ENCODE results near the gene ABCA9. TPM values are rescaled to one million over a fixed set of nuclear protein-coding genes. Genes with fewer than 3 reads are reported as not detected.

Gene ABCA9
- total and polyA plus RNA-seq, 2 of the 13 experiments (the other 11 are each of a cell fraction or from before 2014, with no cell fraction given), result 0.04 TPM; not detected in 1

GRCh38 chr17:68937890-68938514 is 122.7 kb downstream of the ABCA9 start (continued):
- TF ChIP-seq ZNF407 (CRISPR knock-in tag; IDR thresholded peaks at IDR 0.05; ENCODE audit: not compliant biosample characterization) (no peak), ZNF138 (CRISPR knock-in tag; IDR thresholded peaks at IDR 0.05; ENCODE audit: low read depth) (no peak), THYN1 (CRISPR knock-in tag; IDR thresholded peaks at IDR 0.05; ENCODE audit: borderline replicate concordance, low read depth) (no peak), SAP130 (CRISPR knock-in tag; IDR thresholded peaks at IDR 0.05; ENCODE audit: low read depth) (peak; percentile 44; the same call in 1 of the 2 replicates), NR2F1 (CRISPR knock-in tag; IDR thresholded peaks at IDR 0.05) (no peak), GABPA (IDR thresholded peaks at IDR 0.05; ENCODE audit: low read depth, low read length) (no peak), GABPA (CRISPR knock-in tag; IDR thresholded peaks at IDR 0.05; ENCODE audit: low read depth) (no peak), POLR2A (IDR thresholded peaks at IDR 0.05; ENCODE audit: insufficient read depth in 1 of 2, low read depth in 2 of 2, low read length in 2 of 2) (no peak), MXI1 (IDR thresholded peaks at IDR 0.05; ENCODE audit: borderline replicate concordance, low read depth, low read length) (no peak), NFIB (CRISPR knock-in tag; IDR thresholded peaks at IDR 0.05; ENCODE audit: borderline replicate concordance) (no peak), CBX2 (IDR thresholded peaks at IDR 0.05; ENCODE audit: low read depth, low read length) (no peak), CBX2 (CRISPR knock-in tag; IDR thresholded peaks at IDR 0.05; ENCODE audit: low read depth) (no peak), AFF4 (CRISPR knock-in tag; IDR thresholded peaks at IDR 0.05) (no peak), WIZ (CRISPR knock-in tag; IDR thresholded peaks at IDR 0.05) (no peak), ZNF335 (CRISPR knock-in tag; IDR thresholded peaks at IDR 0.05) (no peak), KLF12 (CRISPR knock-in tag; IDR thresholded peaks at IDR 0.05; ENCODE audit: borderline replicate concordance) (no peak)
